ENCODE measurements around the gene SLC2A13. TPM values are rescaled to one million over a fixed set of nuclear protein-coding genes. Genes with fewer than 3 reads are reported as not detected.

The SLC2A13 gene
- total RNA-seq, 2 donors from 2014 or later = 10.3 to 12.9 TPM

DNA sequence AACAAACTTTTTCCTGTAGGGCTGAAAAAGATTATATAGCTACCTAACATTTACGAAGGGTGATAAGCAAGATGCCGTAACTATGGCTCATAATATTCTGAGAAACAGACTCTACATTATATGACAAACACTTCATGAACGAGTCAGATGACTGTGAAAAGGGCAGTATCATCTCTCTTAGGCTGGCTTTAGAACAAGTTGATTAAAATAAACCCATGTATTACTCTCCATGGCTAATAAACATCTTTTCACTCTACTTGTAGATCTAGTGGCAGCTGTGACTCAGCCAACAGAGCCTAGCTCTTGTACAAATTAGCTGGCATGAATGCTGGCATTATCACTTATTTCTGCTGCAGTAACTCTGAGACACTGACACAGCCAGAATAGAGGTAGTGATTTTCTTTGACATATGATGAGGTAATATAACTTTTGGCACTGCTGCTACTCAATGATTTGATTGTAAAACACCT is 47.1 kb downstream of the SLC2A13 start:
- Histone ChIP-seq H3K36me3 (ENCODE audit: control insufficient read depth, insufficient read depth, low read length) (no peaks in the 10 kb centered on the region), H3K4me3 (ENCODE audit: low read length) (no peak overlapping the region), H3K27me3 (ENCODE audit: control insufficient read depth, insufficient read depth, low read length, poor library complexity, severe bottlenecking) (no peaks in the 10 kb centered on the region), H3K9ac (ENCODE audit: extremely low read depth, low read length, poor library complexity, severe bottlenecking) (no peak overlapping the region), H3K27ac (ENCODE audit: low read depth, low read length) (no peak overlapping the region), H3K9me3 (ENCODE audit: control insufficient read depth, low read length) (no peaks in the 10 kb centered on the region), H3K4me1 (ENCODE audit: control insufficient read depth, insufficient read depth, low read length) (peaks cover 2% of the 10 kb centered on the region)
- WGBS, 2 experiments (ENCODE audit: insufficient coverage in 1 of 2, insufficient read length in 1 of 2) = 93 to 96% methylated on average over 3 of the region's 3 CpGs
- H3K27ac Mint-ChIP-seq = no peak overlapping the region
- no peak for DNase-seq
- TF ChIP-seq, protein P1, sequence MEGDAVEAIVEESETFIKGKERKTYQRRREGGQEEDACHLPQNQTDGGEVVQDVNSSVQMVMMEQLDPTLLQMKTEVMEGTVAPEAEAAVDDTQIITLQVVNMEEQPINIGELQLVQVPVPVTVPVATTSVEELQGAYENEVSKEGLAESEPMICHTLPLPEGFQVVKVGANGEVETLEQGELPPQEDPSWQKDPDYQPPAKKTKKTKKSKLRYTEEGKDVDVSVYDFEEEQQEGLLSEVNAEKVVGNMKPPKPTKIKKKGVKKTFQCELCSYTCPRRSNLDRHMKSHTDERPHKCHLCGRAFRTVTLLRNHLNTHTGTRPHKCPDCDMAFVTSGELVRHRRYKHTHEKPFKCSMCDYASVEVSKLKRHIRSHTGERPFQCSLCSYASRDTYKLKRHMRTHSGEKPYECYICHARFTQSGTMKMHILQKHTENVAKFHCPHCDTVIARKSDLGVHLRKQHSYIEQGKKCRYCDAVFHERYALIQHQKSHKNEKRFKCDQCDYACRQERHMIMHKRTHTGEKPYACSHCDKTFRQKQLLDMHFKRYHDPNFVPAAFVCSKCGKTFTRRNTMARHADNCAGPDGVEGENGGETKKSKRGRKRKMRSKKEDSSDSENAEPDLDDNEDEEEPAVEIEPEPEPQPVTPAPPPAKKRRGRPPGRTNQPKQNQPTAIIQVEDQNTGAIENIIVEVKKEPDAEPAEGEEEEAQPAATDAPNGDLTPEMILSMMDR (conservative IDR thresholded peaks at IDR 0.05) = no peak
- no peak overlapping the region for H3K4me3 Mint-ChIP-seq
- no peaks in the 10 kb centered on the region for H3K27me3 Mint-ChIP-seq (ENCODE audit: insufficient read depth)
- no peaks in the 10 kb centered on the region for H3K36me3 Mint-ChIP-seq (ENCODE audit: low read depth)
- H3K4me1 Mint-ChIP-seq = peaks cover 3% of the 10 kb centered on the region
- no peaks in the 10 kb centered on the region for H3K9me3 Mint-ChIP-seq

DNA sequence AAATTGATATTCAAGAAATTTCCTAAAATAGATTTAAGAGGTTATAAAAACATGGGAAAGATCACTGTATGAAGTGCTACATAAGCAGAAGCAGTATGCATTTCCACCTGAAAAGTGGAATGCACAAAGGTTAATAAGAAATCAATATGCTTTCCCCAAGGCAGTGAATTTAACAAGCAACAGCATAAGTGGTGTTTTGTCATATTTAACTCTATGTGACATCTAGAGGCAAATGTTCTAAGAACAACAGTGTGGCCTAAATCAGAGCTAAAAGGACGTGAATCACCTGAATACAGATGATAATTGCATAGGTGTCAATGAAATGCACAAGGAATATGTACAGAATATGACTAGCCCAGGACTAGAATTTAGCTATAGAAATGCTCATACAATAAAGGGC is 49.5 kb downstream of the SLC2A13 start:
- H3K36me3 Mint-ChIP-seq (ENCODE audit: low read depth) = no peaks in the 10 kb centered on the region
- Histone ChIP-seq H3K9ac (ENCODE audit: extremely low read depth, low read length, poor library complexity, severe bottlenecking) (no peak overlapping the region), H3K36me3 (ENCODE audit: control insufficient read depth, insufficient read depth, low read length) (no peaks in the 10 kb centered on the region), H3K9me3 (ENCODE audit: control insufficient read depth, low read length) (no peaks in the 10 kb centered on the region), H3K4me3 (ENCODE audit: low read length) (no peak overlapping the region), H3K27ac (ENCODE audit: low read depth, low read length) (no peak overlapping the region), H3K4me1 (ENCODE audit: control insufficient read depth, insufficient read depth, low read length) (peaks cover 2% of the 10 kb centered on the region), H3K27me3 (ENCODE audit: control insufficient read depth, insufficient read depth, low read length, poor library complexity, severe bottlenecking) (no peaks in the 10 kb centered on the region)
- 86 to 100% methylated on average over 1 of the region's 1 CpG for WGBS, 2 experiments (ENCODE audit: insufficient coverage in 1 of 2, insufficient read length in 1 of 2)
- no peak overlapping the region for H3K4me3 Mint-ChIP-seq
- no peaks in the 10 kb centered on the region for H3K9me3 Mint-ChIP-seq
- TF ChIP-seq, protein P1 (conservative IDR thresholded peaks at IDR 0.05) = no peak
- H3K27ac Mint-ChIP-seq = no peak overlapping the region
- no peaks in the 10 kb centered on the region for H3K27me3 Mint-ChIP-seq (ENCODE audit: insufficient read depth)
- DNase-seq = no peak
- peaks cover 3% of the 10 kb centered on the region for H3K4me1 Mint-ChIP-seq

DNA sequence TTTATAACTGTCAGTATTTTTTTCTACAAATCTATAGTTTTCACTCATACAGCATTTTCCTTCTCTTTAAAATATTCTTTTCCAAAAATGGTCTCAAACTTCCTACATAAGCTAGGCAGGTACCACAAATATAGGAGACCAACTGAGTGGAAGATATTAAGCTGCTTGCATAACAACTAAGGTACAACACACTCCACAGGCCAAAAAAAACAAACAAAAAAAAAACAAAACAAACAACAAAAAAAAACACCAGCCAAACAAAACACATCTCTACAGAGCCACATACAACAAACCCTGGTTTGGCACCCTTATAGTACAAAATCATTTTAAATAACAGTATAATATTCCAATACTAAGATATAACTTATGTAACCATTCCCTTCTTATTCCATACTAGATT is 50.1 kb downstream of the SLC2A13 start:
- Histone ChIP-seq H3K36me3 (ENCODE audit: control insufficient read depth, insufficient read depth, low read length) (no peaks in the 10 kb centered on the region), H3K4me3 (ENCODE audit: low read length) (no peak overlapping the region), H3K4me1 (ENCODE audit: control insufficient read depth, insufficient read depth, low read length) (peaks cover 2% of the 10 kb centered on the region), H3K9me3 (ENCODE audit: control insufficient read depth, low read length) (no peaks in the 10 kb centered on the region), H3K27ac (ENCODE audit: low read depth, low read length) (no peak overlapping the region), H3K9ac (ENCODE audit: extremely low read depth, low read length, poor library complexity, severe bottlenecking) (no peak overlapping the region), H3K27me3 (ENCODE audit: control insufficient read depth, insufficient read depth, low read length, poor library complexity, severe bottlenecking) (no peaks in the 10 kb centered on the region)
- Mint-ChIP-seq H3K36me3 (ENCODE audit: low read depth) (no peaks in the 10 kb centered on the region), H3K9me3 (no peaks in the 10 kb centered on the region), H3K4me3 (no peak overlapping the region), H3K4me1 (peaks cover 3% of the 10 kb centered on the region), H3K27ac (no peak overlapping the region), H3K27me3 (ENCODE audit: insufficient read depth) (no peaks in the 10 kb centered on the region)
- DNase-seq = no peak
- TF ChIP-seq, protein P1 (conservative IDR thresholded peaks at IDR 0.05) = no peak
